Caco-2 (cell line): ENCODE data around the gene MOXD1. TPM values are rescaled to one million over a fixed set of nuclear protein-coding genes. Genes with fewer than 3 reads are reported as not detected.
"Not testable (repeated sequence)": the region's sequence is repeated elsewhere in the genome, so short reads cannot be mapped to it uniquely, and the experiment has no call there.

ENCODE experiments used
- BruUV-seq: library from RNA; stranded (reverse); fragments of 400-500 nt; replicated peaks from 2 replicates; lab custom pipeline; 2021; lab: Mats Ljungman, UMichigan
- CTCF ChIA-PET: fragments of 300-600 bp; sonication (Branson Sonifier 250); formaldehyde crosslinking; loops from one replicate; lab custom pipeline; 2022; ENCODE audit warnings: antibody characterized with exemption; lab: Charles Lee
- POLR2A ChIA-PET: fragments of 300-600 bp; sonication (Branson Sonifier 250); formaldehyde crosslinking; loops from one replicate; lab custom pipeline; 2022; ENCODE audit warnings: antibody characterized with exemption; lab: Charles Lee
- DNase-seq, 2 experiments: peaks; one replicate each; pipeline versions ENCODE4 v3.0.0 to v3.0.0-alpha.2; 2020 to 2022
- H3K27me3 ChIP-seq: replicated peaks from 2 replicates; pipeline ENCODE4 v1.6.0; 2011; ENCODE audit warnings: low read length; ENCODE audit not compliant: control insufficient read depth, insufficient read depth
- H3K36me3 ChIP-seq: 2 replicates; pipeline ENCODE4 v1.5.1; 2011; ENCODE audit warnings: low read length; ENCODE audit not compliant: control insufficient read depth, insufficient read depth
- H3K4me1 ChIP-seq: fragments of 250-450 bp; sonication (Bioruptor Pico); 2 replicates; pipeline ENCODE4 v1.5.1; 2020; ENCODE audit warnings: mild to moderate bottlenecking
- H3K4me3 ChIP-seq: 2 replicates; pipeline ENCODE4 v1.5.1; 2011; ENCODE audit warnings: low read depth, mild to moderate bottlenecking, control low read depth, low read length
- H3K9me3 ChIP-seq: fragments of 250-450 bp; sonication (Bioruptor Pico); 2 replicates; pipeline ENCODE4 v1.5.1; 2020; ENCODE audit warnings: mild to moderate bottlenecking, moderate library complexity
- H3K27ac Mint-ChIP-seq: one replicate; pipeline ENCODE4 v1.8.0; 2022; ENCODE audit warnings: mixed read lengths; ENCODE audit not compliant: unreplicated experiment
- H3K27me3 Mint-ChIP-seq: one replicate; pipeline ENCODE4 v1.8.0; 2022; ENCODE audit warnings: mixed read lengths; ENCODE audit not compliant: insufficient read depth, unreplicated experiment
- H3K36me3 Mint-ChIP-seq: one replicate; pipeline ENCODE4 v1.8.0; 2022; ENCODE audit warnings: mild to moderate bottlenecking, mixed read lengths; ENCODE audit not compliant: insufficient read depth, unreplicated experiment
- H3K4me1 Mint-ChIP-seq: one replicate; pipeline ENCODE4 v1.8.0; 2022; ENCODE audit warnings: low read depth, mixed read lengths; ENCODE audit not compliant: unreplicated experiment
- H3K4me3 Mint-ChIP-seq: one replicate; pipeline ENCODE4 v1.8.0; 2022; ENCODE audit warnings: mild to moderate bottlenecking, moderate library complexity, mixed read lengths; ENCODE audit not compliant: unreplicated experiment
- H3K9me3 Mint-ChIP-seq: one replicate; pipeline ENCODE4 v1.8.0; 2022; ENCODE audit warnings: mixed read lengths; ENCODE audit not compliant: unreplicated experiment
- CTCF ChIP-seq, 2 experiments: fragments of 200-600 bp in 1 of 2; IDR thresholded peaks; 1 replicate in 1 of 2; 2 replicates in 1 of 2; pipeline versions ENCODE4 v1.5.1 to v1.8.0; 2011 to 2022; ENCODE audit warnings: antibody characterized with exemption in 1 of 2, control low read depth in 1 of 2, inconsistent platforms in 1 of 2, low read depth in 1 of 2, low read length in 1 of 2, mild to moderate bottlenecking in 1 of 2, moderate library complexity in 1 of 2; ENCODE audit not compliant: insufficient read depth in 1 of 2, severe bottlenecking in 1 of 2, unreplicated experiment in 1 of 2
- intact Hi-C: fragments of 100-400 bp; cut with micrococcal nuclease; formaldehyde crosslinking; loops from one replicate; pipeline ENCODE4 v1.10.0; 2022; ENCODE audit not compliant: unreplicated experiment
- total RNA-seq: library from RNA; stranded (reverse); gene quantifications from 2 replicates; pipeline ENCODE4 v1.2.3, GENCODE V29; 2022

Gene MOXD1
- total RNA-seq, 1 experiment from 2014 or later = 0.09 TPM

GRCh38 chr6:132275066-132275970 lies 126.0 kb downstream of the MOXD1 start:
- Histone ChIP-seq H3K4me3 (no peak overlapping the region), H3K9me3 (no peaks in the 10 kb centered on the region), H3K36me3 (no peaks in the 10 kb centered on the region), H3K27me3 (no peaks in the 10 kb centered on the region), H3K4me1 (no peaks in the 10 kb centered on the region)
- Mint-ChIP-seq H3K9me3 (no peaks in the 10 kb centered on the region), H3K36me3 (no peaks in the 10 kb centered on the region), H3K27ac (no peak overlapping the region), H3K4me3 (no peak overlapping the region), H3K27me3 (peaks cover 4% of the 10 kb centered on the region), H3K4me1 (no peaks in the 10 kb centered on the region)
- ChIA-PET CTCF (interaction anchor here (0.7 kb wide), 1 partner anchor 209 kb away, joined by 3 read pairs; no protein-coding TSS in a partner anchor), POLR2A (no interaction called here)
- intact Hi-C loops = no loop called here
- BruUV-seq = no TSS peak
- DNase-seq = no peak
- TF ChIP-seq CTCF (IDR thresholded peaks at IDR 0.05; ENCODE audit: insufficient read depth in 1 of 2, low read depth in 1 of 2, low read length in 1 of 2, severe bottlenecking in 1 of 2, unreplicated experiment in 1 of 2) = no peak

- no peak overlapping the region for H3K4me3 ChIP-seq
- ChIA-PET CTCF (interaction anchor here (0.6 kb wide), 1 partner anchor 548 kb away, joined by 3 read pairs; no protein-coding TSS in a partner anchor), POLR2A (no interaction called here)
- no peak overlapping the region for H3K4me3 Mint-ChIP-seq
- no peak overlapping the region for H3K27ac Mint-ChIP-seq
- H3K4me1 ChIP-seq = no peaks in the 10 kb centered on the region
- BruUV-seq = no TSS peak
- H3K9me3 Mint-ChIP-seq = no peaks in the 10 kb centered on the region
- DNase-seq = no peak
- intact Hi-C loops = no loop called here
- peaks cover 4% of the 10 kb centered on the region for H3K27me3 Mint-ChIP-seq
- H3K9me3 ChIP-seq = no peaks in the 10 kb centered on the region
- H3K27me3 ChIP-seq = no peaks in the 10 kb centered on the region
- no peaks in the 10 kb centered on the region for H3K36me3 ChIP-seq
- H3K4me1 Mint-ChIP-seq = no peaks in the 10 kb centered on the region
- no peaks in the 10 kb centered on the region for H3K36me3 Mint-ChIP-seq
- TF ChIP-seq CTCF (IDR thresholded peaks at IDR 0.05; ENCODE audit: insufficient read depth in 1 of 2, low read depth in 1 of 2, low read length in 1 of 2, severe bottlenecking in 1 of 2, unreplicated experiment in 1 of 2) = no peak
Measured at GRCh38 chr6:132272776-132273175, 128.5 kb downstream of the MOXD1 start.

DNA sequence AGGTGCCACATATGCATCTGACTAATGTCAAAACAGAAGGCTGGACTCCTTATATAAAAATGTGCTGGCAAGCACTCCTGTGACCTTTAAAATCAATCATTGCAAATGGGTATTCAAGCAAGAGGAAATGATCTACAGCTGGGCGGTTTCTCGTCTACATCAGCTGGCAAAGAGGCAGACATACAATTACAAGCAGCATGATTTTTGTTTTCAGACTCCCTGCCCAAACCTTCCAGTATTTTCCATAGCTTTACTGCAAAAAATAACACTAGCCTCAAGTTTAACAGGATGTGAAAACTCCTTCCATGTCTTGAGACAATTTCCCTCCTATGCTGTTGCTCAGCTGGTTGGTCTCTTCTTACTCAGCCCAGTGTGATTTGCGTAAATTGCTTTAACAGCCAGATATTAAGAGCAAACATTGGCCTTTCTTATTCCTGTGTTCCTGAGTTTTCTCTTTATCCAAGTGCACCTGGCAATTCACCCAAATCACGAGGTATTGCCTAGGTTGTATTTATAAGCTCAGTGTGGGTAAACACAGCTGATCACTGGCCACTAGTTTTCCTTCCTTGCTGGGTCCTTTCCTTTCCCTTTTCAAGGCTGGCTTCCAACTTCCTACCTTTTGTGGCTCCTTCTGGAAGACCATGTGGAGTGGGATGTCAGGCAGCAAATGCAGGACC lies 130.4 kb downstream of the MOXD1 start:
- Histone ChIP-seq H3K9me3 (no peaks in the 10 kb centered on the region), H3K36me3 (no peaks in the 10 kb centered on the region), H3K4me3 (no peak overlapping the region), H3K4me1 (no peaks in the 10 kb centered on the region), H3K27me3 (no peaks in the 10 kb centered on the region)
- Mint-ChIP-seq H3K27me3 (peaks cover 4% of the 10 kb centered on the region), H3K27ac (no peak overlapping the region), H3K4me3 (no peak overlapping the region), H3K4me1 (no peaks in the 10 kb centered on the region), H3K9me3 (no peaks in the 10 kb centered on the region), H3K36me3 (no peaks in the 10 kb centered on the region)
- no peak for DNase-seq
- intact Hi-C loops = no loop called here
- TF ChIP-seq CTCF (IDR thresholded peaks at IDR 0.05; ENCODE audit: insufficient read depth in 1 of 2, low read depth in 1 of 2, low read length in 1 of 2, severe bottlenecking in 1 of 2, unreplicated experiment in 1 of 2) = no peak
- BruUV-seq = no TSS peak
- CTCF ChIA-PET = interaction anchor here (1.4 kb wide), 1 partner anchor 9 kb away, joined by 5 read pairs; no protein-coding TSS in a partner anchor
- POLR2A ChIA-PET = no interaction called here

DNA sequence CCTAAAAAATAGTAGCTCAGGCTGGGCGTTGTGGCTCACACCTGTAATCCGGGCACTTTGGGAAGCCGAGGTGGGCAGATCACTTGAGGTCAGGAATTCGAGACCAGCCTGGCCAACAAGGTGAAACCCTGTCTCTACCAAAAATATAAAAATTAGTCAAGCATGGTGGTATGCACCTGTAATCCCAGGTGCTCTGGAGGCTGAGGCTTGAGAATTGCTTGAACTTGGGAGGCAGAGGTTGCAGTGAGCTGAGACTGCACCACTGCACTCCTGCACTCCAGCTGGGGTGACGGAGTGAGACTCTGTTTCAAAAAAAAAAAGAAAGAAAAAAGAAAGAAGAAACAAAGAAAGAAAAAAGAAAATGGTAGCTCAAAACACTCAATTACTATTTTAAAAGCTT lies 132.6 kb downstream of the MOXD1 start:
- H3K9me3 Mint-ChIP-seq, H3K27ac Mint-ChIP-seq, H3K27me3 ChIP-seq, H3K27me3 Mint-ChIP-seq, H3K4me3 Mint-ChIP-seq, BruUV-seq, H3K9me3 ChIP-seq, H3K36me3 Mint-ChIP-seq, intact Hi-C loops, H3K4me1 Mint-ChIP-seq, DNase-seq, H3K36me3 ChIP-seq, POLR2A ChIA-PET, H3K4me3 ChIP-seq, H3K4me1 ChIP-seq: not testable (repeated sequence)
- CTCF ChIA-PET = interaction anchor here (1.3 kb wide), 1 partner anchor 353 kb away, joined by 3 read pairs; no protein-coding TSS in a partner anchor
